Liver (tissue), 9 donors: ENCODE results near the gene RNF157. TPM values are rescaled to one million over a fixed set of nuclear protein-coding genes. Genes with fewer than 3 reads are reported as not detected.
A peak's percentile ranks its signal among the peaks of the same experiment; 100 is the strongest.

Experiments used
- DNase-seq: peaks from one replicate; pipeline ENCODE4 v3.0.0-alpha.2; 2017; ENCODE audit warnings: low spot score
- H3K27ac ChIP-seq, 2 donors: one replicate each; pipeline ENCODE4 v1.7.0; 2013; ENCODE audit warnings: inconsistent platforms in 2 of 2, low read length in 2 of 2, control low read depth in 1 of 2, low read depth in 1 of 2, mild to moderate bottlenecking in 1 of 2
- H3K27me3 ChIP-seq, 4 donors: one replicate each; pipeline versions ENCODE4 v1.6.1 to v1.7.0; 2013; ENCODE audit warnings: low read length in 3 of 4, inconsistent platforms in 1 of 4, mild to moderate bottlenecking in 1 of 4, moderate library complexity in 1 of 4; ENCODE audit not compliant: control insufficient read depth in 4 of 4, insufficient read depth in 4 of 4
- H3K36me3 ChIP-seq, 4 donors: one replicate each; pipeline versions ENCODE4 v1.6.1 to v1.7.0; 2013; ENCODE audit warnings: low read length in 3 of 4, mild to moderate bottlenecking in 3 of 4, low read depth in 1 of 4, moderate library complexity in 1 of 4; ENCODE audit not compliant: control insufficient read depth in 4 of 4, insufficient read depth in 3 of 4
- H3K4me1 ChIP-seq, 4 donors: one replicate each; pipeline versions ENCODE4 v1.6.1 to v1.7.0; 2013; ENCODE audit warnings: low read length in 3 of 4, mild to moderate bottlenecking in 3 of 4, moderate library complexity in 1 of 4; ENCODE audit not compliant: control insufficient read depth in 4 of 4, insufficient read depth in 4 of 4
- H3K4me3 ChIP-seq, 3 donors: one replicate each; pipeline versions ENCODE4 v1.6.1 to v1.7.0; 2013; ENCODE audit warnings: low read length in 3 of 3, control low read depth in 1 of 3, low read depth in 1 of 3, mild to moderate bottlenecking in 1 of 3
- H3K9ac ChIP-seq, 2 donors: one replicate each; pipeline ENCODE4 v1.7.0; 2013; ENCODE audit warnings: low read length in 2 of 2, mild to moderate bottlenecking in 2 of 2, moderate library complexity in 2 of 2, control low read depth in 1 of 2, low read depth in 1 of 2
- H3K9me3 ChIP-seq, 4 donors: one replicate each; pipeline versions ENCODE4 v1.6.1 to v1.7.0; 2013; ENCODE audit warnings: low read length in 3 of 4; ENCODE audit not compliant: control insufficient read depth in 4 of 4
- CTCF ChIP-seq: fragments of 150-350 bp; IDR thresholded peaks from 2 replicates; pipeline ENCODE4 v1.5.1; 2017; ENCODE audit warnings: improper control_type of control experiment, low read depth, low read length; ENCODE audit not compliant: missing input control
- FOXA1 ChIP-seq: IDR thresholded peaks from 2 replicates; pipeline ENCODE4 v1.6.1; 2016; ENCODE audit warnings: antibody characterized with exemption
- FOXA2 ChIP-seq: IDR thresholded peaks from 2 replicates; pipeline ENCODE4 v1.6.1; 2016; ENCODE audit warnings: antibody characterized with exemption
- GABPA ChIP-seq, 2 donors: IDR thresholded peaks in 1 of 2; conservative IDR thresholded peaks in 1 of 2; 2 replicates each; pipeline ENCODE4 v1.6.1; 2016; ENCODE audit warnings: antibody characterized with exemption in 2 of 2, mild to moderate bottlenecking in 1 of 2, moderate library complexity in 1 of 2
- HNF4A ChIP-seq, 2 donors: conservative IDR thresholded peaks; 2 replicates each; pipeline ENCODE4 v1.6.1; 2016; ENCODE audit warnings: antibody characterized with exemption in 2 of 2, mild to moderate bottlenecking in 2 of 2
- HNF4G ChIP-seq: IDR thresholded peaks from 2 replicates; pipeline ENCODE4 v1.6.1; 2016; ENCODE audit warnings: antibody characterized with exemption
- JUND ChIP-seq, 2 donors: IDR thresholded peaks; 2 replicates each; pipeline ENCODE4 v1.6.1; 2016; ENCODE audit warnings: antibody characterized with exemption in 2 of 2
- NR2F2 ChIP-seq: IDR thresholded peaks from 2 replicates; pipeline ENCODE4 v1.6.1; 2016; ENCODE audit warnings: antibody characterized with exemption
- RAD21 ChIP-seq, 2 donors: IDR thresholded peaks; 2 replicates each; pipeline ENCODE4 v1.6.1; 2016; ENCODE audit warnings: antibody characterized with exemption in 2 of 2, mild to moderate bottlenecking in 2 of 2
- REST ChIP-seq: IDR thresholded peaks from 2 replicates; pipeline ENCODE4 v1.6.1; 2016; ENCODE audit warnings: antibody characterized with exemption, mild to moderate bottlenecking
- RXRA ChIP-seq, 2 donors: IDR thresholded peaks; 2 replicates each; pipeline ENCODE4 v1.6.1; 2017 to 2018; ENCODE audit warnings: antibody characterized with exemption in 2 of 2, mild to moderate bottlenecking in 1 of 2
- SP1 ChIP-seq: IDR thresholded peaks from 2 replicates; pipeline ENCODE4 v1.6.1; 2018; ENCODE audit warnings: antibody characterized with exemption, mild to moderate bottlenecking
- TAF1 ChIP-seq: conservative IDR thresholded peaks from 2 replicates; pipeline ENCODE4 v1.6.1; 2016; ENCODE audit warnings: antibody characterized with exemption, mild to moderate bottlenecking
- YY1 ChIP-seq: IDR thresholded peaks from 2 replicates; pipeline ENCODE4 v1.6.1; 2016; ENCODE audit warnings: antibody characterized with exemption, mild to moderate bottlenecking
- ZBTB33 ChIP-seq: IDR thresholded peaks from 2 replicates; pipeline ENCODE4 v1.6.1; 2016; ENCODE audit warnings: antibody characterized with exemption
- WGBS: extraction: QIAGEN DNeasy Blood & Tissue Kit; methylation state at CpG from one replicate; pipeline ENCODE4 v1.1.7; 2013; 5-methylcytosine and 5-hydroxymethylcytosine counted together
- polyA plus RNA-seq, 2 donors: library from polyadenylated mRNA; stranded (reverse) in 1 of 2; unstranded in 1 of 2; fragments of 200-250 nt in 1 of 2; fragments of >200 nt in 1 of 2; fragmentation: Nextera tagmentation in 1 of 2; extraction: Ambion mirVana in 1 of 2; gene quantifications; one replicate each; pipeline versions ENCODE4 v1.2.1 to v1.2.3, GENCODE V29; 2013 to 2015
- total RNA-seq, 2 donors: library from RNA; depleted of rRNA; stranded (reverse); fragments of >200 nt; gene quantifications; one replicate each; pipeline ENCODE4 v1.2.3, GENCODE V29; 2014
- donor health status: healthy.
- donor health status: healthy.
- donor health status: healthy.
- donor health status: healthy.
- donor health status: healthy.

RNF157 gene
- total and polyA plus RNA-seq, 4 donors = 0.42 to 2.9 (median 0.66) TPM

- H3K27me3 ChIP-seq = no peaks in the 10 kb centered on the region
- 87% methylated on average over 15 of the region's 15 CpGs for WGBS
- peaks cover 0 to 33% (median 14%) of the 10 kb centered on the region in 4 donors for H3K4me1 ChIP-seq
- no peak for DNase-seq
- no peak overlapping the region for H3K9ac ChIP-seq
- H3K36me3 ChIP-seq = peaks cover 0 to 1% (median 0%) of the 10 kb centered on the region in 4 donors
- H3K4me3 ChIP-seq = no peak overlapping the region
- TF ChIP-seq SP1 (no peak), JUND (IDR thresholded peaks at IDR 0.05) (no peak), FOXA2 (no peak), GABPA (IDR thresholded peaks at IDR 0.05 in 1 of 2, conservative IDR thresholded peaks at IDR 0.05 in 1 of 2) (no peak), ZBTB33 (no peak)
- no peaks in the 10 kb centered on the region for H3K9me3 ChIP-seq
- no peak overlapping the region for H3K27ac ChIP-seq
Observed at GRCh38 chr17:76279742-76280287, 39.5 kb upstream of the RNF157 start.

GRCh38 chr17:76278952-76279741 is 38.9 kb upstream of the RNF157 start:
- H3K9me3 ChIP-seq = no peaks in the 10 kb centered on the region
- no peaks in the 10 kb centered on the region for H3K27me3 ChIP-seq
- DNase-seq = peak; percentile 90
- H3K27ac ChIP-seq = peak overlapping the region in 1 of 2 donors; percentile 10
- peaks cover 0 to 1% (median 0%) of the 10 kb centered on the region in 4 donors for H3K36me3 ChIP-seq
- WGBS = 51% methylated on average over 28 of the region's 28 CpGs
- H3K9ac ChIP-seq = no peak overlapping the region
- TF ChIP-seq SP1 (no peak), RAD21 (IDR thresholded peaks at IDR 0.05) (peak; percentile 98), CTCF (peak; percentile 92), RXRA (IDR thresholded peaks at IDR 0.05) (peak in 1 of 2 donors; percentile 6), JUND (IDR thresholded peaks at IDR 0.05) (no peak), HNF4G (no peak)
- H3K4me3 ChIP-seq = no peak overlapping the region
- H3K4me1 ChIP-seq = peaks cover 0 to 33% (median 14%) of the 10 kb centered on the region in 4 donors

GRCh38 chr17:76278268-76278908 is 38.1 kb upstream of the RNF157 start:
- Histone ChIP-seq H3K27me3 (no peaks in the 10 kb centered on the region), H3K36me3 (peaks cover 0 to 1% (median 0%) of the 10 kb centered on the region in 4 donors), H3K4me1 (peaks cover 0 to 31% (median 14%) of the 10 kb centered on the region in 4 donors), H3K9ac (no peak overlapping the region), H3K9me3 (no peaks in the 10 kb centered on the region), H3K27ac (no peak overlapping the region), H3K4me3 (no peak overlapping the region)
- no peak for DNase-seq
- WGBS = 94% methylated on average over 19 of the region's 19 CpGs
- TF ChIP-seq CTCF (no peak), TAF1 (no peak), JUND (IDR thresholded peaks at IDR 0.05) (no peak), FOXA1 (no peak), YY1 (no peak), HNF4A (conservative IDR thresholded peaks at IDR 0.05) (no peak), FOXA2 (no peak), NR2F2 (no peak), RXRA (IDR thresholded peaks at IDR 0.05) (no peak), RAD21 (IDR thresholded peaks at IDR 0.05) (no peak), REST (no peak)
